GM12864 (cell line): ENCODE data around the gene DNAH7.

Experiments used
- DNase-seq: peaks from one replicate; pipeline ENCODE4 v3.0.0-alpha.2; 2011; ENCODE audit warnings: low read depth
- H3K4me3 ChIP-seq: 2 replicates; pipeline ENCODE4 v1.5.1; 2011; ENCODE audit warnings: mild to moderate bottlenecking, low read depth, low read length, control low read depth
- TF ChIP-seq, protein P1 (sequence below): IDR thresholded peaks from 2 replicates; pipeline ENCODE4 v1.5.1; 2011; ENCODE audit warnings: low read depth, mild to moderate bottlenecking, moderate library complexity, low read length, control low read depth, inconsistent platforms; ENCODE audit errors: missing control alignments

DNAH7 gene

DNA sequence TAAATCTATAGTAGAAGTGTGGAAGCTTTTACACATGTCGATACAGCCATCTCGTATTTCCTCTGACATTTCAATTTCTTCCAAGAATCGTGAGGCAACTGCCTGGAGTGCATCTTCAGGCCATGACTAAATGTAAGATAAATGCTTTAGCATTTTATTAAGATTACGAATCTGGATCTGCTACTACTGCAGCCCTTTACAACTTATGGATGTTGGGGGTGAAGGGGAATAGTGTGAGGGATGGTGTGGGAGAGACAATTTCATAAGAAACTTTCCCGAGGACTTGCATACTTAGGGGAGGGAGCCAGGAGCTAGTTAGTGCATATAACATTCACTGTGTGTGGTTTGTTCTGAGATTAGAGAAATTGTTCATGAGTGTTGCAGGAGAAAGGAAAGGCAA is 206.8 kb downstream of the DNAH7 start:
- TF ChIP-seq, protein P1, sequence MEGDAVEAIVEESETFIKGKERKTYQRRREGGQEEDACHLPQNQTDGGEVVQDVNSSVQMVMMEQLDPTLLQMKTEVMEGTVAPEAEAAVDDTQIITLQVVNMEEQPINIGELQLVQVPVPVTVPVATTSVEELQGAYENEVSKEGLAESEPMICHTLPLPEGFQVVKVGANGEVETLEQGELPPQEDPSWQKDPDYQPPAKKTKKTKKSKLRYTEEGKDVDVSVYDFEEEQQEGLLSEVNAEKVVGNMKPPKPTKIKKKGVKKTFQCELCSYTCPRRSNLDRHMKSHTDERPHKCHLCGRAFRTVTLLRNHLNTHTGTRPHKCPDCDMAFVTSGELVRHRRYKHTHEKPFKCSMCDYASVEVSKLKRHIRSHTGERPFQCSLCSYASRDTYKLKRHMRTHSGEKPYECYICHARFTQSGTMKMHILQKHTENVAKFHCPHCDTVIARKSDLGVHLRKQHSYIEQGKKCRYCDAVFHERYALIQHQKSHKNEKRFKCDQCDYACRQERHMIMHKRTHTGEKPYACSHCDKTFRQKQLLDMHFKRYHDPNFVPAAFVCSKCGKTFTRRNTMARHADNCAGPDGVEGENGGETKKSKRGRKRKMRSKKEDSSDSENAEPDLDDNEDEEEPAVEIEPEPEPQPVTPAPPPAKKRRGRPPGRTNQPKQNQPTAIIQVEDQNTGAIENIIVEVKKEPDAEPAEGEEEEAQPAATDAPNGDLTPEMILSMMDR: no peak
- no peak for DNase-seq
- no peak overlapping the region for H3K4me3 ChIP-seq

DNA sequence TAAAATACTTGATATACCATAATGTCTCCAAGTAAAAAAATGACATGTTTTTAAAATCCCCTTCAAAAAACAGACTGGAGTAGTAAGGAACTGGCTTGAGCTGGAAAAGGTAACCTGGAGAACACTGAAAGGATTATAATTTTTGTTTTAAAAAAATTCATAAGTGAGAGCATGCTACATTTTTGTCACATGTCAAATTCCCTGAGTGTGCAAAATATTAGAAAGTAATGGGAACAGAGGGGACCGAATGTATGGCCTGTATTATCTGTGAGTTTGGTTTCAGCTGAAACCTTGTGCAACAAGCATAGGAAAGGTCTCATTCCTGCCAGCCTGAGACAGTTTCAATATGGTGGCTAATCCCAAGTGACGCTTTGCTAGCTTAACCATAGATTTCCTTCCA is 209.1 kb downstream of the DNAH7 start:
- TF ChIP-seq, protein P1: no peak
- H3K4me3 ChIP-seq: no peak overlapping the region
- no peak for DNase-seq

DNA sequence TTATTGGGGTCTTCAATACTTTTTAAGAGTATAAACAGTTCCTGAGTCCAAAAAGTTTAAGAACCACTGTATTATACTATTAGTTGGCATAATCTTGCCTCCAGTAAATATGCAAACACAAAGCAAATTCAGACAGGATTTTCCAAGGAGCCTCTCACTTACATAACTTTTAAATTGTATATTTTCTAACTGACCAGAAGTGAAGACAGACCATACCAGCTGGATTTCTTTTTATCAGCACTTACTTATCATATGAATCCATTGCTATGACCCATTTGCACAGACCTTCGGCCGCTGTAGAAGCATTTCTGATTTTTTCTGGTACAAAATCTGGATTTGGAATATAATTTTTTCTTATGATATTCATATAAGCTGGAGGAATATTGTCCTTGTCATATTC is 211.5 kb downstream of the DNAH7 start:
- DNase-seq: no peak
- H3K4me3 ChIP-seq: no peak overlapping the region
- TF ChIP-seq, protein P1: no peak

DNA sequence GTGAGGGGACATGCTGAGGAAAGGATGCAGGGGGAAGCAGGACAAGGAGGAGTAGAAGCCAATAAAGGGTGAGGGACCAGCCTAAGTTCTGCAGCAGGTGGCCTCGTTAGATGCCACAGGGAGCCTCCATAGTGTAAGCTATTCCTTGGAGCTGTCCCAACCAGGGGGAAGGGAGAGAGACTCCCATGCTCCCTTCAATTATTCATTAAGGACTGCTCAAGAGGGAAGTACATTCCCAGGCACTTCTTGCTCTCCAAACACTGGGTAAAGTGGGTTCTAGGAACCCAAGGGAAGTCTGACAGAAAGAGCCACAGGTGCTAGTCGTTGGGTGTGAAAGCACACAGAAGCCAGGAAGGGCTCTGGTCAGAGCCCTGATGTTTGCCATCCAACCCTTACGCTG is 217.9 kb downstream of the DNAH7 start:
- no peak overlapping the region for H3K4me3 ChIP-seq
- TF ChIP-seq, protein P1: no peak
- no peak for DNase-seq

DNA sequence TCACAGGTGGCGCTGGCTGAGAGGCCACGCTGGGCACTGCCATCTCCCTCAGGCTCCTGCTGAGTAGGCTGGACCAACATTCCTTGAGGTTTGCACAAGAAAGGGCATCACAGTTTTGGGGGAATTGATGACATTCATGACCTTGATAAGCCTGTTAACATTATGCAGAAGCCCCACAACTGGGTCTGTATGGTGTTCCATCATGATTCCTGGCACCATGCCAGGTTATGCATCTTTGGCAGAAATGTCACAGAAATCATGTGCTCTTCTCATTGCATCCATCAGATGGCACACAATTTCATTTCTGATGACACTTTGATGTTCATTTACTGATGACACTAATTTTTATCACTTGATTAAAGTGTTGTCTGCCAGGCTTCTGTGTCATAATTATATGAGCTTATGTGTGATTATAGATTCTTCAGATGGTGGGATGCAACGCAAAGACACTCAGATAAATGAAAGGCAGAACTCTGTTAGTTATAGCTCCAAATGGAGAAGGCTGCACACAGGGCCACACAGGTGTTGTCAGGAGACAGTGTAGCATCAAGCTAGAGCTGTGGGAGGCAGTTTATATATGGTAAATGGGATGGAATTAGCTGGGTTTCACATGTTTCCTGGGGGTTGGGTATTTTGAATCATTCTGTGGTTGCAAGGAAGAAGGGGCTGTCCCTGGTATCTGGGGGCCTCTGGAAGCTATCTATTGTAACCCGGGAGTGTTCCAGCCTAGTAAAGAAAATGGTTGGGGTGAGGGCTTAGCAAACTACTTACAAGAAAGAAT is 220.3 kb downstream of the DNAH7 start:
- TF ChIP-seq, protein P1: no peak
- H3K4me3 ChIP-seq: no peak overlapping the region
- DNase-seq: no peak

DNA sequence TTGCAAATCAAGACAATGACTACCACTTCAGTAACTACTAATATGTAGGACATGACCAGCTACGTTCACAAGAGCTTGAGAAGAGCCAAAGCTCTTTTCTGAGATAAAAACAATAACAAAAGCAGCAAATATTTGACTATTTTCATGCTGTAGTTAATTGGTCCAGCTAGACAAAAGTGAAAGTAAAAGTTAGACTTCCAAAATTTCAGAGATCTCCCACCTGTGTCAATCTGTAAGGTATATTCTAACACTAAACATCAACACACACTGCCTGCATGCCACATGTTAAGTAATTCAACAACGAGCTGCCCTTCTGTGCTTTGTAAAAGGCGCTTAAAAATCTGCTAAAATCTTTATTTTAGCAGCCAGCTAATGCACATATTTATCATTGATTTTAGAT is 225.7 kb downstream of the DNAH7 start:
- no peak for DNase-seq
- H3K4me3 ChIP-seq: no peak overlapping the region
- TF ChIP-seq, protein P1: no peak

DNA sequence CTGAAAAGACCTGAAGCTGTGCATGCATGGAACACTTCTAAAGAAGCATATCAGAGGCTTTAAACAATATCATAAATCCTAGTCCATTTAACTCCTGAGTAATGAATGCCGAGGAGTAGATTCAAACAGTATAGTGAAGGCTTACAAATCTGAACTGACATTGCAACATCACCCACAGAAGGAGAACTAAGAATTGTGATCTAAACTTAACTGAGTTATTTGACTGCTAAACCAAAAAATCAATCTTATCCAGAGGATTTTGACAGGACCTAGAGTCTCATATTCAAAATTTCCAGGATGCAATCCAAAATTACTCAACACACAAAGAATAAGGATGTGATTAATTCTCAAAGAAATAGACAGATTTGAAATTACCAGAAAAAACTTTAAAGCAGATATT is 230.6 kb downstream of the DNAH7 start:
- DNase-seq: no peak
- H3K4me3 ChIP-seq: no peak overlapping the region
- TF ChIP-seq, protein P1: no peak
